Vagina (tissue), 2 donors: ENCODE measurements around the gene DGKB.

Experiments used
- POLR2A ChIP-seq, 2 donors: fragments of 450-650 bp; IDR thresholded peaks; one replicate each; pipeline ENCODE4 v1.6.1; 2017; ENCODE audit warnings: antibody characterized with exemption in 2 of 2, mild to moderate bottlenecking in 2 of 2, moderate library complexity in 2 of 2
- POLR2AphosphoS5 ChIP-seq, 2 donors: sonication (generic); formaldehyde crosslinking; IDR thresholded peaks; one replicate each; pipeline ENCODE4 v1.9.0; 2017; ENCODE audit warnings: antibody characterized with exemption in 2 of 2, mild to moderate bottlenecking in 2 of 2, low read depth in 1 of 2; ENCODE audit not compliant: insufficient read depth in 1 of 2

DNA sequence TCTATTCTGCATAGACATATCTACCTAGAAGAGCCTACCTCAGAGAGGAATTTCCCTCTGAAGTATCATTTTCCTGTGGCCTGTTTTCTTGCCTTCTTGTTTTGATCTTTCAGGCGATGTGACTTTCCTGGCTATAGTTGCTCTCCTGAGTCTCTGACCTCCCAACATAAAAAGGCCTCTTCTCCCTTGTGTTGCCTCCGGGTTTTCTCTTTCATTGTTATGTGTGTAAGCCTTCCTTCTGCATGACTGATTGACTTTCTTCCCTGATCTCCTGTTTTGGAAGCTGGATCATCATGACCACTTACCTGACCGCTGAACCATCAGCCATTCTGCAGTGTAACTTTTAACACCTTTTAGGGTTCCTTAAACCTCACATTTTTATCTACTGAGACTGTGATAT, 471.6 kb downstream of the DGKB start:
- TF ChIP-seq POLR2A (IDR thresholded peaks at IDR 0.05), result no peak
- TF ChIP-seq POLR2AphosphoS5 (IDR thresholded peaks at IDR 0.05; ENCODE audit: insufficient read depth in 1 of 2, low read depth in 1 of 2), result no peak
